ENCODE data around the gene ZFPM1.

The ZFPM1 gene

DNA sequence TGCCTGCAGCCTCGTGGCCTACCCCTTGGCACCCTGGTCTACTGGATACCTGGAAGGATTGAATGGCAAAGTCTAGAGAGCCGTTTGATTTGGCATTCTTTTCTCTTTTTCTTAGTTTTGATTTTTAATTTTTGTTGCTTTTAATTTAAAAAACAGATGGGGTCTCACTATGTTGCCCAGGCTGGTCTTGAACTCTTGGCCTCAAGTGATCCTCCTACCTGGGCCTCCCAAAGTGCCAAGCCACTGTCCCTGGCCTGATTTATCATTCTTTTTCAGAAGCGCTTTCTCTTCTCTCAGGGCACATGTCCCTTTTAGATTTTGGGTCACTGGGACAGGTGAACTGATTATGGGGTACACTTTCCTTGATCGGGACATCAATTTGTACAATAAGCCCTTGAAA, 128.0 kb downstream of the ZFPM1 start:
- H3K36me3 ChIP-seq (ENCODE audit: insufficient read depth, insufficient read length, low read length): peaks cover 94% of the 10 kb centered on the region
- H3K4me3 ChIP-seq (ENCODE audit: insufficient read length, low read depth): no peak overlapping the region
- TF ChIP-seq SUZ12 (IDR thresholded peaks at IDR 0.05; ENCODE audit: extremely low read depth, insufficient read depth, insufficient read length) (no peak), YY1 (IDR thresholded peaks at IDR 0.05; ENCODE audit: insufficient read depth, insufficient read length) (no peak), ZNF274 (IDR thresholded peaks at IDR 0.05; ENCODE audit: low read depth, low read length) (no peak)
- no peak for DNase-seq (ENCODE audit: low read depth, low spot score)
- H3K27me3 ChIP-seq (ENCODE audit: insufficient read depth, insufficient read length): no peaks in the 10 kb centered on the region
- H3K9ac ChIP-seq (ENCODE audit: insufficient read length, low read depth): no peak overlapping the region
- no peaks in the 10 kb centered on the region for H3K9me3 ChIP-seq (ENCODE audit: insufficient read depth, low read length)
- H3K4me1 ChIP-seq (ENCODE audit: insufficient read depth, insufficient read length): no peaks in the 10 kb centered on the region

DNA sequence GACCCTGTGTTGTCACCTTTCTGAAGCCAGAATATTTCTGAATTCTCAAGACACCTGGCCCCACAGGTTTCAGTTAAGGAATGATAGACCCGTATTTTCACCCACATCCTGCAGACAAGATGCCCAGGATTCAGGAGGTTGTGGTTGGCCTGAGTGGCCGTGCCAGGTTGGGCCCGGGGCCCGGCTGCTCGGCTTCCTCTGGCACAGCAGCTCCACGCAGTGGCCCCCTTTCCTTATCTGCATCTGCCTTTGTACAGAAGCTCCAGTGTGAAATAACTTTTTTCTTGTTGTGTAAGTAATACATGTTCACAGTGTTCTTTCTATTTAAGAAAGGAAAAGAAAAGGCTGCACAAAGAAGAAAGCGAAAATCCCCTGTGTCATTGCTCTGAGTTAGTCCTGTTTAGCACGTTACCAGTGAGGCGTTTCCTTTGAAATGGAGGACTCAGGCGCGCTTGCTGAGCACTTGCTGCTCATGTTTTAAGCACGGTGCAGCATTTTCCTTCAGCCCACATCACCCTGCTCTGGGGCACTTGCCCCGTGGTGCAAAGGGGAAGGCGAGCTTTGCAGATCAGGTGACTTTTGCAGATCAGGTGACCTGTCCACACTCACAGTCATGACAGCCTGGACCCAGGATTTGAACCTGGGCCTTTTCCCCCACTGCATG, 130.0 kb downstream of the ZFPM1 start:
- TF ChIP-seq YY1 (IDR thresholded peaks at IDR 0.05; ENCODE audit: insufficient read depth, insufficient read length) (no peak), SUZ12 (IDR thresholded peaks at IDR 0.05; ENCODE audit: extremely low read depth, insufficient read depth, insufficient read length) (no peak), ZNF274 (IDR thresholded peaks at IDR 0.05; ENCODE audit: low read depth, low read length) (no peak)
- Histone ChIP-seq H3K36me3 (ENCODE audit: insufficient read depth, insufficient read length, low read length) (peaks cover 95% of the 10 kb centered on the region), H3K4me3 (ENCODE audit: insufficient read length, low read depth) (no peak overlapping the region), H3K9me3 (ENCODE audit: insufficient read depth, low read length) (no peaks in the 10 kb centered on the region), H3K27me3 (ENCODE audit: insufficient read depth, insufficient read length) (no peaks in the 10 kb centered on the region), H3K4me1 (ENCODE audit: insufficient read depth, insufficient read length) (no peaks in the 10 kb centered on the region), H3K9ac (ENCODE audit: insufficient read length, low read depth) (no peak overlapping the region)
- no peak for DNase-seq (ENCODE audit: low read depth, low spot score)

DNA sequence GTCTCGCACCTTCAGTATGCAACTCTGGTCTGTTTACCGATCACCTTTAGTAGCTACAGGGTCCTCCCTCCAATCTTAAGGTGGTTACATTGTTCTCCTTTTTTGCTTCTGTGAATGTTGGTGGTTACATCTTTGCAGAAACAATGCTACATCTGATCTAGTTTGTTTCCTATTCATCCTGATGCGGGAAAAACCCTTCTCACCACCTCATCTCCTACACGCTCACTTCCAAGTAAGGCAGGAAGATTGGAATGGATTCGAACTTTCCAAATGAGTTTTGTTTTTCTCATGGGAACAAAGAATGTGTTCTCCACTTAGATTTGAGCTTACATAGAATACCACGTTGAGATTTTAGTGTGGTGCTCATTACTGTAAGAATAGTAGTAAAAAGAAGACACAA, 131.6 kb downstream of the ZFPM1 start:
- Histone ChIP-seq H3K36me3 (ENCODE audit: insufficient read depth, insufficient read length, low read length) (peaks cover 95% of the 10 kb centered on the region), H3K9ac (ENCODE audit: insufficient read length, low read depth) (no peak overlapping the region), H3K4me3 (ENCODE audit: insufficient read length, low read depth) (no peak overlapping the region), H3K9me3 (ENCODE audit: insufficient read depth, low read length) (no peaks in the 10 kb centered on the region), H3K27me3 (ENCODE audit: insufficient read depth, insufficient read length) (no peaks in the 10 kb centered on the region), H3K4me1 (ENCODE audit: insufficient read depth, insufficient read length) (no peaks in the 10 kb centered on the region)
- no peak for DNase-seq (ENCODE audit: low read depth, low spot score)
- TF ChIP-seq YY1 (IDR thresholded peaks at IDR 0.05; ENCODE audit: insufficient read depth, insufficient read length) (no peak), SUZ12 (IDR thresholded peaks at IDR 0.05; ENCODE audit: extremely low read depth, insufficient read depth, insufficient read length) (no peak), ZNF274 (IDR thresholded peaks at IDR 0.05; ENCODE audit: low read depth, low read length) (no peak)

DNA sequence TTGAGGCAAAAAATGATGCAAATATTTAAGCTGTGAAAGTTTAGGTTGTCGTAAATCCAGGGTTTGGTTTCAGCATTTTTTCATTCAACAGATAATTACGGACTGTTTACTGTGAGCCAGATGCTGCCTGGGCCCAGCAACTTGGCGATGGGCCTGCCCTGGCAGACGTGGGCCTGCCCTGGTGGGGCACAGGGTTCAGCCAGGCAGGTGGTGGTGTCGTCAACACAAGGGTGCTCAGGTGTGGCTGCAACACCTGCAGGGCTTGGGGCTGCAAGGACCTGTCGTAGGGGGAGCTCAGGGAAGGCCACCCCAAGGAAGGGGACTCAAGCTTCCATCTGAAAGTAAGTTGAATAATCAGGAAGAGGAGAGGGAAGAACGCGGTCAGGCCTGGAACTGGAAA, 132.2 kb downstream of the ZFPM1 start:
- no peaks in the 10 kb centered on the region for H3K27me3 ChIP-seq (ENCODE audit: insufficient read depth, insufficient read length)
- no peak overlapping the region for H3K4me3 ChIP-seq (ENCODE audit: insufficient read length, low read depth)
- peaks cover 95% of the 10 kb centered on the region for H3K36me3 ChIP-seq (ENCODE audit: insufficient read depth, insufficient read length, low read length)
- no peak overlapping the region for H3K9ac ChIP-seq (ENCODE audit: insufficient read length, low read depth)
- no peak for DNase-seq (ENCODE audit: low read depth, low spot score)
- H3K4me1 ChIP-seq (ENCODE audit: insufficient read depth, insufficient read length): no peaks in the 10 kb centered on the region
- TF ChIP-seq YY1 (IDR thresholded peaks at IDR 0.05; ENCODE audit: insufficient read depth, insufficient read length): no peak
- no peak for TF ChIP-seq SUZ12 (IDR thresholded peaks at IDR 0.05; ENCODE audit: extremely low read depth, insufficient read depth, insufficient read length)
- no peak for TF ChIP-seq ZNF274 (IDR thresholded peaks at IDR 0.05; ENCODE audit: low read depth, low read length)
- no peaks in the 10 kb centered on the region for H3K9me3 ChIP-seq (ENCODE audit: insufficient read depth, low read length)

GRCh38 chr16:88585927-88586581, 133.0 kb downstream of the ZFPM1 start:
- DNase-seq (ENCODE audit: low read depth, low spot score): no peak
- Histone ChIP-seq H3K36me3 (ENCODE audit: insufficient read depth, insufficient read length, low read length) (peaks cover 92% of the 10 kb centered on the region), H3K9ac (ENCODE audit: insufficient read length, low read depth) (no peak overlapping the region), H3K4me3 (ENCODE audit: insufficient read length, low read depth) (no peak overlapping the region), H3K9me3 (ENCODE audit: insufficient read depth, low read length) (no peaks in the 10 kb centered on the region), H3K4me1 (ENCODE audit: insufficient read depth, insufficient read length) (no peaks in the 10 kb centered on the region), H3K27me3 (ENCODE audit: insufficient read depth, insufficient read length) (no peaks in the 10 kb centered on the region)
- TF ChIP-seq SUZ12 (IDR thresholded peaks at IDR 0.05; ENCODE audit: extremely low read depth, insufficient read depth, insufficient read length): no peak
